GM12878 (cell line): ENCODE results near the gene CCDC136. TPM values are rescaled to one million over a fixed set of nuclear protein-coding genes. Genes with fewer than 3 reads are reported as not detected.

Experiments
- ATAC-seq: fragments of 200-7000 bp; cut with Tn5 transposase; 3 replicates; pipeline ENCODE4 v1.9.1; 2020; ENCODE audit warnings: mild to moderate bottlenecking, moderate library complexity
- BruUV-seq: library from RNA; stranded (reverse); fragments of 400-500 nt; replicated peaks from 2 replicates; lab custom pipeline; 2021; lab: Mats Ljungman, UMichigan
- CTCF ChIA-PET: fragments of 300-600 bp; sonication (Branson Sonifier 250); formaldehyde crosslinking; extraction: SDS; loops from one replicate; lab custom pipeline; 2021; ENCODE audit warnings: inconsistent platforms; lab: Yijun Ruan, JAX
- POLR2A ChIA-PET: fragments of 350-600 bp; formaldehyde crosslinking; extraction: SDS; loops from one replicate; lab custom pipeline; 2021; ENCODE audit warnings: inconsistent platforms; lab: Charles Lee
- RAD21 ChIA-PET: fragments of 300-600 bp; sonication (Branson Sonifier 250); formaldehyde crosslinking; loops from one replicate; lab custom pipeline; 2023; ENCODE audit warnings: antibody characterized with exemption; ENCODE audit not compliant: unreplicated experiment; lab: Charles Lee
- SMC1A ChIA-PET: fragments of 300-600 bp; sonication (Branson Sonifier 250); formaldehyde crosslinking; loops from one replicate; lab custom pipeline; 2023; ENCODE audit not compliant: unreplicated experiment, uncharacterized antibody; lab: Charles Lee
- DNase-seq: peaks from one replicate; pipeline ENCODE4 v3.0.0-alpha.2; 2011; ENCODE audit warnings: low read depth, low spot score
- FAIRE-seq: peaks from 3 replicates; lab custom pipeline; 2011; peaks lifted over from hg19 to GRCh38; lab: Jason Lieb, UNC
- H2AFZ ChIP-seq: 2 replicates; pipeline ENCODE4 v1.6.0; 2011; ENCODE audit warnings: low read depth, low read length, control low read depth; ENCODE audit not compliant: control insufficient read depth
- H3K27ac ChIP-seq: 2 replicates; pipeline ENCODE4 v1.5.1; 2011; ENCODE audit warnings: control low read depth; ENCODE audit not compliant: control insufficient read depth, insufficient read depth
- H3K27me3 ChIP-seq, 2 experiments: replicated peaks in 1 of 2; 2 replicates each; pipeline versions ENCODE4 v1.6.0 to v1.6.1; 2011; ENCODE audit warnings: low read length in 1 of 2; ENCODE audit not compliant: control insufficient read depth in 2 of 2, insufficient read depth in 2 of 2
- H3K36me3 ChIP-seq, 2 experiments: 2 replicates each; pipeline ENCODE4 v1.5.1; 2011; ENCODE audit warnings: low read length in 1 of 2; ENCODE audit not compliant: control insufficient read depth in 2 of 2, insufficient read depth in 2 of 2
- H3K4me1 ChIP-seq: 2 replicates; pipeline ENCODE4 v1.6.1; 2011; ENCODE audit warnings: mild to moderate bottlenecking, low read length, moderate library complexity, mixed read lengths; ENCODE audit not compliant: control insufficient read depth, insufficient read depth
- H3K4me2 ChIP-seq: 2 replicates; pipeline ENCODE4 v1.6.0; 2011; ENCODE audit warnings: control low read depth; ENCODE audit not compliant: control insufficient read depth, insufficient read depth
- H3K4me3 ChIP-seq: fragments of 200-600 bp; sonication (generic); 2 replicates; pipeline ENCODE4 v1.5.1; 2016
- H3K79me2 ChIP-seq: 2 replicates; pipeline ENCODE4 v1.6.0; 2011; ENCODE audit warnings: low read length; ENCODE audit not compliant: control insufficient read depth, insufficient read depth
- H3K9ac ChIP-seq: 2 replicates; pipeline ENCODE4 v1.8.0; 2011; ENCODE audit warnings: low read length, control low read depth, mixed read lengths; ENCODE audit not compliant: control insufficient read depth, insufficient read depth
- H3K9me3 ChIP-seq: replicated peaks from 3 replicates; pipeline ENCODE4 v1.5.1; 2011; ENCODE audit warnings: mild to moderate bottlenecking, low read length; ENCODE audit not compliant: control insufficient read depth, insufficient read depth
- H4K20me1 ChIP-seq: 2 replicates; pipeline ENCODE4 v1.6.0; 2011; ENCODE audit not compliant: control insufficient read depth, insufficient read depth
- BCL11A ChIP-seq: IDR thresholded peaks from 2 replicates; pipeline ENCODE4 v1.6.1; 2011; ENCODE audit warnings: low read depth, low read length
- EED ChIP-seq: sonication (generic); IDR thresholded peaks from 2 replicates; pipeline ENCODE4 v1.6.1; 2016; ENCODE audit warnings: antibody characterized with exemption, low read depth
- ETV6 ChIP-seq, 2 experiments: fragments of 450-650 bp in 1 of 2; IDR thresholded peaks in 1 of 2; conservative IDR thresholded peaks in 1 of 2; 2 replicates each; pipeline ENCODE4 v1.6.1; 2014; ENCODE audit warnings: antibody characterized with exemption in 1 of 2, borderline replicate concordance in 1 of 2, low read depth in 1 of 2, mild to moderate bottlenecking in 1 of 2, moderate library complexity in 1 of 2
- GABPA ChIP-seq: IDR thresholded peaks from 2 replicates; pipeline ENCODE4 v1.6.1; 2014; ENCODE audit warnings: antibody characterized with exemption, low read depth, mild to moderate bottlenecking, inconsistent platforms
- KAT2A ChIP-seq: conservative IDR thresholded peaks from 2 replicates; pipeline ENCODE4 v1.6.1; 2011; ENCODE audit warnings: low read depth, low read length; ENCODE audit not compliant: control insufficient read depth
- KDM1A ChIP-seq: fragments of 200-600 bp; sonication (generic); IDR thresholded peaks from 2 replicates; pipeline ENCODE4 v1.6.1; 2016; ENCODE audit warnings: borderline replicate concordance
- MTA2 ChIP-seq: fragments of 450-650 bp; IDR thresholded peaks from 2 replicates; pipeline ENCODE4 v1.6.1; 2016; ENCODE audit warnings: low read depth, mild to moderate bottlenecking, moderate library complexity
- MXI1 ChIP-seq: fragments of 150-350 bp; IDR thresholded peaks from 2 replicates; pipeline ENCODE4 v1.6.1; 2011; ENCODE audit warnings: low read depth, mild to moderate bottlenecking, inconsistent platforms, low read length, improper control_type of control experiment
- PBX3 ChIP-seq: IDR thresholded peaks from 2 replicates; pipeline ENCODE4 v1.6.1; 2011; ENCODE audit warnings: mild to moderate bottlenecking, low read depth, low read length, moderate library complexity; ENCODE audit not compliant: insufficient replicate concordance
- PKNOX1 ChIP-seq: fragments of 450-650 bp; IDR thresholded peaks from 2 replicates; pipeline ENCODE4 v1.6.1; 2016; ENCODE audit warnings: mild to moderate bottlenecking
- REST ChIP-seq: IDR thresholded peaks from 2 replicates; pipeline ENCODE4 v1.6.1; 2012; ENCODE audit warnings: mild to moderate bottlenecking, low read depth, low read length
- SUZ12 ChIP-seq: fragments of 200-600 bp; sonication (generic); IDR thresholded peaks from one replicate; pipeline ENCODE4 v1.6.1; 2018; ENCODE audit warnings: antibody characterized with exemption, mild to moderate bottlenecking; ENCODE audit not compliant: unreplicated experiment
- YY1 ChIP-seq: IDR thresholded peaks from 2 replicates; pipeline ENCODE4 v1.6.1; 2011; ENCODE audit warnings: low read depth, mild to moderate bottlenecking, low read length
- ZBED1 ChIP-seq: IDR thresholded peaks from 2 replicates; pipeline ENCODE4 v1.6.1; 2016; ENCODE audit warnings: borderline replicate concordance
- ZBTB11 ChIP-seq: fragments of 450-650 bp; formaldehyde crosslinking; IDR thresholded peaks from 2 replicates; pipeline ENCODE4 v1.5.0; 2022; ENCODE audit warnings: mild to moderate bottlenecking, missing genetic modification characterization
- ZNF207 ChIP-seq: fragments of 450-650 bp; IDR thresholded peaks from 2 replicates; pipeline ENCODE4 v1.6.1; 2014; ENCODE audit warnings: antibody characterized with exemption, mild to moderate bottlenecking, borderline replicate concordance
- ZNF24 ChIP-seq: fragments of 450-650 bp; IDR thresholded peaks from 2 replicates; pipeline ENCODE4 v1.6.1; 2017; ENCODE audit warnings: antibody characterized with exemption, mild to moderate bottlenecking
- WGBS: methylation state at CpG from one replicate; pipeline ENCODE4 v1.1.6; 2016; ENCODE audit warnings: low lambda C conversion rate; ENCODE audit not compliant: insufficient replicate concordance, insufficient coverage; ENCODE audit errors: missing lambda C conversion rate; 5-methylcytosine and 5-hydroxymethylcytosine counted together
- in situ Hi-C: fragments of 300-500 bp; cut with MboI; formaldehyde crosslinking; loops from 9 replicates; pipeline ENCODE4 v1.14.3; 2018; ENCODE audit warnings: mixed read lengths
- intact Hi-C: fragments of 100-400 bp; cut with micrococcal nuclease; formaldehyde crosslinking; loops from one replicate; pipeline ENCODE4 v1.14.2; 2022; ENCODE audit not compliant: unreplicated experiment
- polyA plus RNA-seq, 11 experiments: library from polyadenylated mRNA; depleted of rRNA in 4 of 11; unstranded in 6 of 11; stranded (reverse) in 5 of 11; fragments of >200 nt; fragmentation: Nextera tagmentation in 4 of 11; fragmentation: Illumina TruSeq in 1 of 11; extraction: Ambion mirVana in 4 of 11; extraction: Trizol in 1 of 11; gene quantifications; 1 replicate in 1 of 11; 2 replicates in 10 of 11; pipeline versions ENCODE4 v1.2.1 to v1.2.3, GENCODE V29; 2011 to 2016; ENCODE audit warnings: inconsistent platforms in 2 of 11, missing spikeins in 2 of 11, low read depth in 1 of 11
- total RNA-seq, 4 experiments: library from RNA; depleted of rRNA in 3 of 4; stranded (reverse); fragments of >200 nt in 3 of 4; fragmentation: Illumina TruSeq in 1 of 4; extraction: Trizol in 1 of 4; gene quantifications; 2 replicates each; pipeline versions ENCODE4 v1.2.1 to v1.2.3, GENCODE V29; 2013 to 2021

CCDC136 gene
- total and polyA plus RNA-seq, 10 of the 15 experiments (the other 5 are each of a cell fraction or from before 2014, with no cell fraction given): 0.32 to 4.8 (median 1.5) TPM

GRCh38 chr7:128853799-128854198 lies 62.0 kb downstream of the CCDC136 start:
- Histone ChIP-seq H3K79me2 (no peaks in the 10 kb centered on the region), H3K9me3 (no peaks in the 10 kb centered on the region), H3K4me2 (no peak overlapping the region), H3K9ac (no peak overlapping the region), H3K36me3 (no peaks in the 10 kb centered on the region), H3K27me3 (no peaks in the 10 kb centered on the region), H3K4me1 (no peaks in the 10 kb centered on the region), H2AFZ (no peak overlapping the region), H4K20me1 (no peaks in the 10 kb centered on the region), H3K27ac (no peak overlapping the region), H3K4me3 (no peak overlapping the region)
- ATAC-seq (no peak), FAIRE-seq (no peak), DNase-seq (no peak)
- RAD21 ChIA-PET: no interaction called here
- SMC1A ChIA-PET: no interaction called here
- intact Hi-C loops (no loop called here), in situ Hi-C loops (no loop called here)
- CTCF ChIA-PET: no interaction called here
- no TSS peak for BruUV-seq
- POLR2A ChIA-PET: no interaction called here
- WGBS: 63% methylated on average over 23 of the region's 23 CpGs
- no peak for TF ChIP-seq MTA2
- no peak for TF ChIP-seq ETV6 (conservative IDR thresholded peaks at IDR 0.05 in 1 of 2, IDR thresholded peaks at IDR 0.05 in 1 of 2; ENCODE audit: borderline replicate concordance in 1 of 2, low read depth in 1 of 2)
- TF ChIP-seq GABPA: no peak
- no peak for TF ChIP-seq PBX3
- no peak for TF ChIP-seq EED
- no peak for TF ChIP-seq SUZ12
- TF ChIP-seq PKNOX1: no peak
- TF ChIP-seq ZNF24: no peak
- no peak for TF ChIP-seq YY1
- TF ChIP-seq ZBED1: no peak
- no peak for TF ChIP-seq ZBTB11 (CRISPR knock-in tag)
- no peak for TF ChIP-seq ZNF207
- TF ChIP-seq BCL11A: no peak
- no peak for TF ChIP-seq REST
- TF ChIP-seq KDM1A: no peak
- TF ChIP-seq KAT2A: no peak
- TF ChIP-seq MXI1: no peak
